Measurements from ENCODE around the gene UCN3.

The UCN3 gene

GRCh38 chr10:5364890-5365338, at the start of gene UCN3:
UCN3 (plus strand) TSS chr10:5364966; CDS start chr10:5373721, 8,755 bp downstream.
- no peak for DNase-seq

- peak; percentile 66 for DNase-seq
Measured at GRCh38 chr10:5317547-5318107, 47.1 kb upstream of the UCN3 start.

- no peak for DNase-seq
Measured at GRCh38 chr10:5318148-5318547, 46.6 kb upstream of the UCN3 start.

GRCh38 chr10:5319863-5320262, 44.9 kb upstream of the UCN3 start:
- DNase-seq, result no peak

- no peak for DNase-seq
Measured at GRCh38 chr10:5321273-5321672, 43.5 kb upstream of the UCN3 start.

- no peak for DNase-seq
Measured at GRCh38 chr10:5323446-5323845, 41.3 kb upstream of the UCN3 start.

GRCh38 chr10:5325076-5325475, 39.7 kb upstream of the UCN3 start:
- no peak for DNase-seq

GRCh38 chr10:5334196-5334880, 30.4 kb upstream of the UCN3 start:
- DNase-seq, result no peak

- DNase-seq, result no peak
Measured at GRCh38 chr10:5338010-5338409, 26.8 kb upstream of the UCN3 start.

GRCh38 chr10:5343092-5343491, 21.7 kb upstream of the UCN3 start:
- DNase-seq, result no peak

- no peak for DNase-seq
Measured at GRCh38 chr10:5343561-5343960, 21.2 kb upstream of the UCN3 start.

GRCh38 chr10:5343979-5344378, 20.8 kb upstream of the UCN3 start:
- no peak for DNase-seq

- DNase-seq, result no peak
Measured at GRCh38 chr10:5344746-5345145, 20.0 kb upstream of the UCN3 start.

GRCh38 chr10:5346881-5347280, 17.9 kb upstream of the UCN3 start:
- no peak for DNase-seq

GRCh38 chr10:5349362-5349761, 15.4 kb upstream of the UCN3 start:
- no peak for DNase-seq

GRCh38 chr10:5354068-5354467, 10.7 kb upstream of the UCN3 start:
- DNase-seq, result no peak

- no peak for DNase-seq
Measured at GRCh38 chr10:5355594-5356301, 9.0 kb upstream of the UCN3 start.

GRCh38 chr10:5356302-5356763, 8.4 kb upstream of the UCN3 start:
- no peak for DNase-seq

GRCh38 chr10:5360318-5360915, 4.3 kb upstream of the UCN3 start:
- no peak for DNase-seq

GRCh38 chr10:5361966-5362365, 2.8 kb upstream of the UCN3 start:
- DNase-seq, result no peak

GRCh38 chr10:5362873-5363272, 1.9 kb upstream of the UCN3 start:
- DNase-seq, result no peak

- no peak for DNase-seq
Measured at GRCh38 chr10:5364374-5364773, 392 bp upstream of the UCN3 start.

- no peak for DNase-seq
Measured at GRCh38 chr10:5365928-5366327, 1.2 kb downstream of the UCN3 start.
